Smooth muscle cell (in vitro differentiated cells): ENCODE results near the gene CDH23. TPM values are rescaled to one million over a fixed set of nuclear protein-coding genes. Genes with fewer than 3 reads are reported as not detected.
"Not testable (repeated sequence)": the region's sequence is repeated elsewhere in the genome, so short reads cannot be mapped to it uniquely, and the experiment has no call there.

Source experiments
- DNase-seq: peaks from one replicate; lab custom pipeline; 2025; ENCODE audit not compliant: unreplicated experiment; lab: John Stamatoyannopoulos, UW
- H2AFZ ChIP-seq: fragments of 200-600 bp; sonication (generic); 2 replicates; pipeline ENCODE4 v1.6.0; 2016; ENCODE audit warnings: antibody characterized with exemption, low read depth, mild to moderate bottlenecking
- H3F3A ChIP-seq: fragments of 200-600 bp; sonication (generic); 2 replicates; pipeline ENCODE4 v1.6.0; 2017; ENCODE audit warnings: antibody characterized with exemption, low read depth
- H3K27ac ChIP-seq: fragments of 200-600 bp; sonication (generic); 2 replicates; pipeline ENCODE4 v1.5.1; 2016; ENCODE audit warnings: low read depth, mild to moderate bottlenecking
- H3K27me3 ChIP-seq: fragments of 200-600 bp; sonication (generic); 2 replicates; pipeline ENCODE4 v1.6.1; 2016; ENCODE audit warnings: low read depth, mild to moderate bottlenecking
- H3K36me3 ChIP-seq: fragments of 200-600 bp; sonication (generic); 2 replicates; pipeline ENCODE4 v1.5.1; 2016; ENCODE audit warnings: low read depth
- H3K4me1 ChIP-seq: fragments of 200-600 bp; sonication (generic); 2 replicates; pipeline ENCODE4 v1.5.1; 2016; ENCODE audit warnings: low read depth
- H3K4me2 ChIP-seq: fragments of 200-600 bp; sonication (generic); 2 replicates; pipeline ENCODE4 v1.6.0; 2016; ENCODE audit warnings: mild to moderate bottlenecking
- H3K4me3 ChIP-seq: fragments of 200-600 bp; sonication (generic); 2 replicates; pipeline ENCODE4 v1.5.1; 2016; ENCODE audit warnings: mild to moderate bottlenecking
- H3K79me2 ChIP-seq: fragments of 200-600 bp; sonication (generic); 2 replicates; pipeline ENCODE4 v1.6.0; 2016; ENCODE audit warnings: low read depth, mild to moderate bottlenecking
- H3K9ac ChIP-seq: fragments of 200-600 bp; sonication (generic); 2 replicates; pipeline ENCODE4 v1.6.0; 2016; ENCODE audit warnings: low read depth
- H3K9me3 ChIP-seq: fragments of 200-600 bp; sonication (generic); replicated peaks from 2 replicates; pipeline ENCODE4 v1.5.1; 2016; ENCODE audit warnings: low read depth
- H4K20me1 ChIP-seq: fragments of 200-600 bp; sonication (generic); 2 replicates; pipeline ENCODE4 v1.6.0; 2016; ENCODE audit warnings: low read depth
- WGBS: methylation state at CpG from one replicate; pipeline ENCODE4 v1.1.7; 2016; ENCODE audit warnings: low lambda C conversion rate; 5-methylcytosine and 5-hydroxymethylcytosine counted together
- polyA plus RNA-seq: library from polyadenylated mRNA; unstranded; fragments of >200 nt; fragmentation: Nextera tagmentation; extraction: Ambion mirVana; gene quantifications from 2 replicates; pipeline ENCODE4 v1.2.1, GENCODE V29; 2016
- total RNA-seq: library from RNA; depleted of rRNA; stranded (reverse); fragments of >200 nt; gene quantifications from 2 replicates; pipeline ENCODE4 v1.2.3, GENCODE V29; 2014
- TF ChIP-seq, protein P1 (sequence below): fragments of 200-600 bp; sonication (generic); IDR thresholded peaks from 2 replicates; pipeline ENCODE4 v1.5.1; 2017; ENCODE audit warnings: borderline replicate concordance, mild to moderate bottlenecking, antibody characterized with exemption; ENCODE audit not compliant: insufficient read depth, poor library complexity, severe bottlenecking

CDH23 gene
- total and polyA plus RNA-seq, 2 experiments from 2014 or later, result 0.99 to 2.5 TPM

DNA sequence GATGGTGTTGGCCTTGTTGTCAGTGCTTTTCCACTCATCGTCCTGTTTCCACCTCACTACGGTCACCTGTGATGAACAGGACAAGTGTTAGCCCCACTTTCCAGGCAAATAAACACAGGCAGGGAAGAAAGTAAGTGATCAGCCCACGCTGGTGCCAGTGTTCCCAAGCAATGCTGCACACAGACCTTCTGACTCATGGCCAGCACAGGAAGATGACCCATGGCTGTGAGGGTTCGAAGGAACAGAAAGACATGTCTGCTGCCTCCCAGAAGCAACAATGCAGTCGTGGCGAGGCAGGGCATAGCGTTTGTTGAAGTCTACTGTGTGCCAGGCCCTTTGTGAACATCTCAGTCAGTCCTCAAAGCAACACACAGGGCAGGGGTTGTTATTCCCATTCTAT lies 41.9 kb upstream of the CDH23 start:
- Histone ChIP-seq H3F3A (no peaks in the 10 kb centered on the region), H3K4me1 (no peaks in the 10 kb centered on the region), H3K9ac (no peak overlapping the region), H3K27me3 (no peaks in the 10 kb centered on the region), H3K36me3 (no peaks in the 10 kb centered on the region), H3K9me3 (no peaks in the 10 kb centered on the region), H3K79me2 (no peaks in the 10 kb centered on the region), H3K4me2 (no peak overlapping the region), H4K20me1 (no peaks in the 10 kb centered on the region), H2AFZ (no peak overlapping the region), H3K27ac (no peak overlapping the region), H3K4me3 (no peak overlapping the region)
- 69% methylated on average over 7 of the region's 7 CpGs for WGBS
- TF ChIP-seq, protein P1, sequence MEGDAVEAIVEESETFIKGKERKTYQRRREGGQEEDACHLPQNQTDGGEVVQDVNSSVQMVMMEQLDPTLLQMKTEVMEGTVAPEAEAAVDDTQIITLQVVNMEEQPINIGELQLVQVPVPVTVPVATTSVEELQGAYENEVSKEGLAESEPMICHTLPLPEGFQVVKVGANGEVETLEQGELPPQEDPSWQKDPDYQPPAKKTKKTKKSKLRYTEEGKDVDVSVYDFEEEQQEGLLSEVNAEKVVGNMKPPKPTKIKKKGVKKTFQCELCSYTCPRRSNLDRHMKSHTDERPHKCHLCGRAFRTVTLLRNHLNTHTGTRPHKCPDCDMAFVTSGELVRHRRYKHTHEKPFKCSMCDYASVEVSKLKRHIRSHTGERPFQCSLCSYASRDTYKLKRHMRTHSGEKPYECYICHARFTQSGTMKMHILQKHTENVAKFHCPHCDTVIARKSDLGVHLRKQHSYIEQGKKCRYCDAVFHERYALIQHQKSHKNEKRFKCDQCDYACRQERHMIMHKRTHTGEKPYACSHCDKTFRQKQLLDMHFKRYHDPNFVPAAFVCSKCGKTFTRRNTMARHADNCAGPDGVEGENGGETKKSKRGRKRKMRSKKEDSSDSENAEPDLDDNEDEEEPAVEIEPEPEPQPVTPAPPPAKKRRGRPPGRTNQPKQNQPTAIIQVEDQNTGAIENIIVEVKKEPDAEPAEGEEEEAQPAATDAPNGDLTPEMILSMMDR, result no peak
- no peak for DNase-seq

DNA sequence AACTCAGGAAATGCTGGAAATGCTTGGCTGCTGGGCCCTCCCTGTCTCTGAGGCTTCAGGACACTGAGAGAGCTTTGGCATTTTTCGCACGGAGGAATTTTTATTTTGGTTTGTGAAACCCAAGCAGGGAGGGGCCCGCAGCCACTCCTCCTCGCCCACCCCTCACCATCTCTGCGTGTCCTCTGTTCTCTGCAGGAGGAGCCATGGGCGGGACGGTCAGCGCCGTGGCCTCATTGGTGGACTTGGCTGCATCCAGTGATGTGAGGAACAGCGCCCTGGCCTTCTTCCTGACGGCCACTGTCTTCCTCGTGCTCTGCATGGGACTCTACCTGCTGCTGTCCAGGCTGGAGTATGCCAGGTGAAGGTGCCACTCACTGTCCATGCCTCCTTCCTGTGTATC lies 40.8 kb upstream of the CDH23 start:
- WGBS, result 93% methylated on average over 12 of the region's 12 CpGs
- H3K27ac ChIP-seq, result no peak overlapping the region
- H3K9me3 ChIP-seq, result no peaks in the 10 kb centered on the region

DNA sequence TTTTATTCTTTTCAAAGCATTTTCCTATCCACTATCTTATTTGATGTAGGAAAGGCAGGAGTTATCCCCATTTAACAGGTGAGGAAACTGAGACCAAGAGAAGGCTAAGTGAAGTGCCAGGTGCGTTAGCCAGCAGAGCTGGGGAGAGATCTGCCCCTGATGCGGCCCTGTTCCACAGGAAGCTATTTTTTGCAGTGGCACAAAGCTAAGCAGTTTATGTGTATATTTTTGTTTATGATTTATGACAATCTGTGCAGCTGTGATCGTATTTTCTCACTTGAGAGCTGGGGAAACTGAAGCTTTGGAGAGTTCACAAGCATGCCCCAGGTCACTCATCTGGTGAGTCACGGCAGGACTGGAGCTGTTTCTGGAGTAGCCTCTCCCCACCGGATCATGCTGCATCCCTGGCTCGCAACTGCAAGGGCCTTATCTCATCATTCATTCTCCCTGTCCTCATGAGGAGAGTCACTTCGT lies 38.9 kb upstream of the CDH23 start:
- H3K4me1 ChIP-seq, result no peaks in the 10 kb centered on the region
- no peak overlapping the region for H3K9ac ChIP-seq
- no peak for DNase-seq
- H3K4me3 ChIP-seq, result no peak overlapping the region
- H3K4me2 ChIP-seq, result no peak overlapping the region
- TF ChIP-seq, protein P1, result no peak
- H3K9me3 ChIP-seq, result no peaks in the 10 kb centered on the region
- no peaks in the 10 kb centered on the region for H3K36me3 ChIP-seq
- no peak overlapping the region for H3K27ac ChIP-seq
- H3F3A ChIP-seq, result no peaks in the 10 kb centered on the region
- H3K79me2 ChIP-seq, result no peaks in the 10 kb centered on the region
- no peaks in the 10 kb centered on the region for H4K20me1 ChIP-seq
- no peak overlapping the region for H2AFZ ChIP-seq
- no peaks in the 10 kb centered on the region for H3K27me3 ChIP-seq
- 44% methylated on average over 7 of the region's 7 CpGs for WGBS

More for the DNA sequence above, 40.8 kb upstream of the CDH23 start:
- H3K4me1 ChIP-seq, result no peaks in the 10 kb centered on the region
- H3K4me3 ChIP-seq, result no peak overlapping the region
- TF ChIP-seq, protein P1, result no peak
- DNase-seq, result no peak
- H3K27me3 ChIP-seq, result no peaks in the 10 kb centered on the region
- H4K20me1 ChIP-seq, result no peaks in the 10 kb centered on the region
- no peaks in the 10 kb centered on the region for H3F3A ChIP-seq
- no peaks in the 10 kb centered on the region for H3K36me3 ChIP-seq
- H3K4me2 ChIP-seq, result no peak overlapping the region
- H3K79me2 ChIP-seq, result no peaks in the 10 kb centered on the region
- H3K9ac ChIP-seq, result no peak overlapping the region
- H2AFZ ChIP-seq, result no peak overlapping the region

DNA sequence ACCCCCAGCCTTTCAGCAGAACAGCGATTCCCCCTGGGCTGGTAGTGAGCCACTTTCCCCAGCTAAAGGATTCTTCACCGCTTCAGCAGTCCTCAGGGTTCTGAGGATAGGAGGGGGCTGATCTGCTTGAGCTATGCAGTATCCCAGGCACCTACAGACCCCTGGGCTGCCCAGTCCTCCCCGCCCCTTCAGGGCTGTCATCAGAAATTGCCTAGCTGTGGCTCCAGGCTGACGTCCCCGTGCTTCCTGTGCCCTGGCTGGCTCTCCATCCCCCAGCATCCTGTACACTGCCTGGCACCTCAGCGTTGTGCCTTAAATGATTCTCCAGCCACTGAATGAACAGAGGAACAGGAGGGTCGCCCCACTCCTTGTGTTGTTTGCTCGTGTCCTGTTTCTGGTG lies 38.4 kb upstream of the CDH23 start:
- H3K79me2 ChIP-seq, result no peaks in the 10 kb centered on the region
- no peak overlapping the region for H3K27ac ChIP-seq
- TF ChIP-seq, protein P1, result no peak
- no peaks in the 10 kb centered on the region for H3F3A ChIP-seq
- WGBS, result 80% methylated on average over 8 of the region's 8 CpGs
- H3K4me3 ChIP-seq, result no peak overlapping the region
- no peak overlapping the region for H2AFZ ChIP-seq
- no peak for DNase-seq
- no peaks in the 10 kb centered on the region for H3K27me3 ChIP-seq
- no peak overlapping the region for H3K9ac ChIP-seq
- H3K4me1 ChIP-seq, result no peaks in the 10 kb centered on the region
- no peaks in the 10 kb centered on the region for H3K36me3 ChIP-seq
- no peaks in the 10 kb centered on the region for H3K9me3 ChIP-seq
- no peak overlapping the region for H3K4me2 ChIP-seq
- no peaks in the 10 kb centered on the region for H4K20me1 ChIP-seq

DNA sequence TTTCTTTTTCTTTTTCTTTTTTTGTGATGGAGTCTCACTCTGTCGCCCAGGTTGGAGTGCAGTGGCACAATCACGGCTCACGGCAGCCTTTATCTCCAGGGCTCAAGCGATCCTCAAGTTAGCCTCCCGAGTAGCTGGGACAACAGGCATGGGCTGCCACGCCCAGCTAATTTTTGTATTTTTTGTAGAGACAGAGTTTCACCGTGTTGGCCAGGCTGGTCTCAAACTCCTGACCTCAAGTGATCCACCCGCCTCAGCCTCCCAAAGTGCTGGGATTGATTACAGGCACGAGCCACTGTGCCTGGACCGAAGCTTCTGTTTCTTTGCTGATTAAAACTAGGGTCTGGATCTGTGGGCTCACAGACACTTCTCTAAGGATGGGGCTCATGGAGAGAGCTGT lies 37.8 kb upstream of the CDH23 start:
- H3K4me3 ChIP-seq, H3K79me2 ChIP-seq, H3K36me3 ChIP-seq, H3K9ac ChIP-seq, H2AFZ ChIP-seq, H3K4me1 ChIP-seq, DNase-seq, H4K20me1 ChIP-seq, H3K27ac ChIP-seq, H3K9me3 ChIP-seq, H3K4me2 ChIP-seq, H3F3A ChIP-seq, H3K27me3 ChIP-seq: not testable (repeated sequence)
- WGBS, result 93% methylated on average over 10 of the region's 10 CpGs
